ENCODE measurements around the gene PMS1. TPM values are rescaled to one million over a fixed set of nuclear protein-coding genes. Genes with fewer than 3 reads are reported as not detected.
A peak's percentile ranks its signal among the peaks of the same experiment; 100 is the strongest.

The PMS1 gene
- total RNA-seq, 1 donor from 2014 or later: 67.2 TPM

GRCh38 chr2:189858291-189858690 is 74.0 kb downstream of the PMS1 start:
- H3K4me3 Mint-ChIP-seq: no peak overlapping the region
- H3K27ac Mint-ChIP-seq: no peak overlapping the region
- DNase-seq: no peak
- H3K4me1 Mint-ChIP-seq: peaks cover 2% of the 10 kb centered on the region
- intact Hi-C loops (cut with micrococcal nuclease): loop anchor here (10.0 kb wide), 1 partner anchor 53 kb away; no protein-coding TSS in a partner anchor
- peaks cover 5% of the 10 kb centered on the region for H3K9me3 Mint-ChIP-seq
- H3K36me3 Mint-ChIP-seq (ENCODE audit: low read depth): peaks cover 31% of the 10 kb centered on the region
- H3K27me3 Mint-ChIP-seq: no peaks in the 10 kb centered on the region

GRCh38 chr2:189860161-189860560 is 75.9 kb downstream of the PMS1 start:
- intact Hi-C loops (cut with micrococcal nuclease): no loop called here
- no peaks in the 10 kb centered on the region for H3K4me1 Mint-ChIP-seq
- no peak overlapping the region for H3K4me3 Mint-ChIP-seq

GRCh38 chr2:189862751-189863150 is 78.5 kb downstream of the PMS1 start:
- Mint-ChIP-seq H3K27ac (no peak overlapping the region), H3K4me1 (no peaks in the 10 kb centered on the region), H3K9me3 (peaks cover 5% of the 10 kb centered on the region), H3K36me3 (ENCODE audit: low read depth) (peaks cover 26% of the 10 kb centered on the region), H3K27me3 (no peaks in the 10 kb centered on the region), H3K4me3 (no peak overlapping the region)
- intact Hi-C loops (cut with micrococcal nuclease): no loop called here
- DNase-seq: no peak

More at GRCh38 chr2:189860161-189860560, 75.9 kb downstream of the PMS1 start:
- H3K27me3 Mint-ChIP-seq: no peaks in the 10 kb centered on the region
- no peak for DNase-seq
- H3K9me3 Mint-ChIP-seq: peaks cover 5% of the 10 kb centered on the region
- no peak overlapping the region for H3K27ac Mint-ChIP-seq
- peaks cover 28% of the 10 kb centered on the region for H3K36me3 Mint-ChIP-seq (ENCODE audit: low read depth)

GRCh38 chr2:189865826-189866225 is 81.6 kb downstream of the PMS1 start:
- Mint-ChIP-seq H3K36me3 (ENCODE audit: low read depth) (peaks cover 23% of the 10 kb centered on the region), H3K27ac (no peak overlapping the region)

DNA sequence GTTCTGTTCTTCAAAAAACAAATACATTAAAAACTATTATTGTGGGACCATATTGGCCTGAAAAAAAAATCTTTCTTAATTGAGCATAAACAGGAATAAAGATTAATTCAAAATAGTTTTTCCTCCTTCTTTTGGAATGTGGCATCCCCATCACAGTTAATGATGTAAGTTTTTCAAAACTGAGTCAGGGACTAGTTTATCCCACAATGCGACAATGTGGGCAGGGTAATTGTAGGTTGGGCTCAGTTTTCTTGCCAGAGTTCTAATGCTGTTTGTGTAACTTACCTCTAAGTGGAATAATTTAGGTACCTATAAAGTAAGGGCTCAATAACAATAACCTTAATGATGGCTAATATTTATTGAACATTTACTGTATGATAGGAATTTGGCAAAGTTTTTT is 82.0 kb downstream of the PMS1 start:
- no peak for DNase-seq
- Mint-ChIP-seq H3K36me3 (ENCODE audit: low read depth) (peaks cover 23% of the 10 kb centered on the region), H3K9me3 (peaks cover 5% of the 10 kb centered on the region), H3K4me3 (no peak overlapping the region), H3K4me1 (no peaks in the 10 kb centered on the region), H3K27me3 (no peaks in the 10 kb centered on the region), H3K27ac (no peak overlapping the region)
- intact Hi-C loops (cut with micrococcal nuclease): no loop called here

More at GRCh38 chr2:189865826-189866225, 81.6 kb downstream of the PMS1 start:
- Mint-ChIP-seq H3K9me3 (peaks cover 5% of the 10 kb centered on the region), H3K4me1 (no peaks in the 10 kb centered on the region), H3K27me3 (no peaks in the 10 kb centered on the region), H3K4me3 (no peak overlapping the region)
- intact Hi-C loops (cut with micrococcal nuclease): no loop called here
- no peak for DNase-seq

- Mint-ChIP-seq H3K9me3 (peaks cover 3% of the 10 kb centered on the region), H3K27me3 (no peaks in the 10 kb centered on the region), H3K27ac (no peak overlapping the region), H3K4me1 (no peaks in the 10 kb centered on the region), H3K4me3 (no peak overlapping the region), H3K36me3 (ENCODE audit: low read depth) (peaks cover 19% of the 10 kb centered on the region)
- DNase-seq: no peak
- intact Hi-C loops (cut with micrococcal nuclease): no loop called here
Observed at GRCh38 chr2:189868896-189869295, 84.6 kb downstream of the PMS1 start.

GRCh38 chr2:189870381-189871085 is 86.3 kb downstream of the PMS1 start:
- H3K4me3 Mint-ChIP-seq: no peak overlapping the region
- no peak overlapping the region for H3K27ac Mint-ChIP-seq
- peaks cover 7% of the 10 kb centered on the region for H3K9me3 Mint-ChIP-seq
- no peak for DNase-seq
- peaks cover 28% of the 10 kb centered on the region for H3K36me3 Mint-ChIP-seq (ENCODE audit: low read depth)
- H3K27me3 Mint-ChIP-seq: no peaks in the 10 kb centered on the region
- intact Hi-C loops (cut with micrococcal nuclease): no loop called here
- peaks cover 10% of the 10 kb centered on the region for H3K4me1 Mint-ChIP-seq

DNA sequence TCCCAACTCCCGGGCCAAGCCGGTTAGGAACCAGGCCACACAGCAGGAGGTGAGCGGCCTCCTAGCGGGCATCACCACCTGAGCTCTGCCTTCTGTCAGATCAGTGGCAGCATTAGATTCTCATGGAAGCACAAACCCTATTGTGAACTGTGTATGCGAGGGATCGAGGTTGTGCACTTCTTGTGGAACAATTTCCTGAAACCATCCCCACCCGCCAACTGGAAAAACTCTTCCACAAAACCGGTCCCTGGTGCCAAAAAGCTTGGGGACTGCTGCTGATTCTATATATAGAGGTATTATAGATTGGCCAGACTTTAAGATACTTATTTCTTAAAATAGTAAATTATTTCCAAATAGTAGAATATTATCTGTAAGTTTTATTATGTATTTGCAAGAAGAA is 89.4 kb downstream of the PMS1 start:
- Mint-ChIP-seq H3K4me1 (peaks cover 10% of the 10 kb centered on the region), H3K27ac (no peak overlapping the region), H3K36me3 (ENCODE audit: low read depth) (peaks cover 43% of the 10 kb centered on the region), H3K9me3 (peaks cover 16% of the 10 kb centered on the region), H3K27me3 (no peaks in the 10 kb centered on the region), H3K4me3 (no peak overlapping the region)
- intact Hi-C loops (cut with micrococcal nuclease): no loop called here
- DNase-seq: no peak

- peak overlapping the region; percentile 1 for H3K4me3 Mint-ChIP-seq
Observed at GRCh38 chr2:189874586-189875320, 90.5 kb downstream of the PMS1 start.

DNA sequence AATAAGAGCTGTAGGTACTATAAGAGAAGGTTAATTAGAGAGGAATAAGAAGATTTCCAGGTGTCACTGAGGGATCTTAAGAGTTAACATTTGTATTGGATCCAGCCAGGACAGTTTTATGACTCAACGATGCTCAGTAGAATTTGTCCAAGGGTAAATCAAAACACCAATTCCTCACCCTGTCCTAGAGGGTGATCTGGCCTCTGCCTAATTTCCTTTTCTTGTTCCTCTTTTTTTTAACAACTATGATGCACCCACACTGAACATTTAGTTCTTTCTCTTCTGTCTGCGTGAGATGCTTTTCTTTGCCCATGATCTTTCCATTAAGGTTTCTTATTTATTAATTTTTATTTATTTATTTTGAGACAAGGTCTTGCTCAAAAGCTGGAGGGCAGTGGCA is 92.0 kb downstream of the PMS1 start:
- Mint-ChIP-seq H3K36me3 (ENCODE audit: low read depth) (peaks cover 42% of the 10 kb centered on the region), H3K9me3 (peaks cover 16% of the 10 kb centered on the region), H3K4me3 (no peak overlapping the region), H3K4me1 (peaks cover 10% of the 10 kb centered on the region), H3K27ac (no peak overlapping the region), H3K27me3 (no peaks in the 10 kb centered on the region)
- DNase-seq: no peak
- intact Hi-C loops (cut with micrococcal nuclease): no loop called here

More at GRCh38 chr2:189874586-189875320, 90.5 kb downstream of the PMS1 start:
- no peaks in the 10 kb centered on the region for H3K27me3 Mint-ChIP-seq
- H3K9me3 Mint-ChIP-seq: peaks cover 16% of the 10 kb centered on the region
- peaks cover 10% of the 10 kb centered on the region for H3K4me1 Mint-ChIP-seq
- intact Hi-C loops (cut with micrococcal nuclease): no loop called here
- peaks cover 43% of the 10 kb centered on the region for H3K36me3 Mint-ChIP-seq (ENCODE audit: low read depth)
- peak overlapping the region; percentile 21 for H3K27ac Mint-ChIP-seq
- DNase-seq: no peak

DNA sequence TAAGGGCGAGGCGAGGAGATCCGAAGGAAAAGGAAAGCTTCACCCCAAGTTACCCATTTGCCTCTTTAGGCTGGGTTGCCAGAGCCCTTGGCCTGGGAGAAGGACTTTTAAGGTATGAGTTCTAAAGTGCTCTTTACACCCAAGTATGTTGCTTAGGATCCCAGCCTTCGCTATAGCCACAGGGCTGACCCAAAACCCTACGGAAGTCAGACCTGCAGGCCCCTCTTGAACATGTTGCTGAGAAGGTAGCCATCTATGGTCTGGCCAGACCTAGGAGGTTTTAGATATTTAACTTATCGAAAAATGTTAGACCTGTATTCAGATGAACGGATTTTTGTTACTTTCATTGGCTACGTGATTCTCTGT is 95.4 kb downstream of the PMS1 start:
- Mint-ChIP-seq H3K9me3 (peaks cover 13% of the 10 kb centered on the region), H3K27ac (no peak overlapping the region), H3K27me3 (peaks cover 1% of the 10 kb centered on the region), H3K4me1 (peaks cover 5% of the 10 kb centered on the region), H3K4me3 (no peak overlapping the region), H3K36me3 (ENCODE audit: low read depth) (peaks cover 28% of the 10 kb centered on the region)
- intact Hi-C loops (cut with micrococcal nuclease): no loop called here
- DNase-seq: no peak

- Mint-ChIP-seq H3K9me3 (peaks cover 10% of the 10 kb centered on the region), H3K27ac (no peak overlapping the region), H3K27me3 (peaks cover 1% of the 10 kb centered on the region), H3K4me1 (no peaks in the 10 kb centered on the region), H3K36me3 (ENCODE audit: low read depth) (peaks cover 20% of the 10 kb centered on the region), H3K4me3 (no peak overlapping the region)
- intact Hi-C loops (cut with micrococcal nuclease): no loop called here
- no peak for DNase-seq
Observed at GRCh38 chr2:189880429-189880828, 96.2 kb downstream of the PMS1 start.

GRCh38 chr2:189880832-189881492 is 96.7 kb downstream of the PMS1 start:
- no peak for DNase-seq
- Mint-ChIP-seq H3K36me3 (ENCODE audit: low read depth) (peaks cover 16% of the 10 kb centered on the region), H3K27ac (no peak overlapping the region), H3K27me3 (peaks cover 1% of the 10 kb centered on the region), H3K4me3 (no peak overlapping the region), H3K9me3 (peaks cover 9% of the 10 kb centered on the region), H3K4me1 (no peaks in the 10 kb centered on the region)
- intact Hi-C loops (cut with micrococcal nuclease): no loop called here

DNA sequence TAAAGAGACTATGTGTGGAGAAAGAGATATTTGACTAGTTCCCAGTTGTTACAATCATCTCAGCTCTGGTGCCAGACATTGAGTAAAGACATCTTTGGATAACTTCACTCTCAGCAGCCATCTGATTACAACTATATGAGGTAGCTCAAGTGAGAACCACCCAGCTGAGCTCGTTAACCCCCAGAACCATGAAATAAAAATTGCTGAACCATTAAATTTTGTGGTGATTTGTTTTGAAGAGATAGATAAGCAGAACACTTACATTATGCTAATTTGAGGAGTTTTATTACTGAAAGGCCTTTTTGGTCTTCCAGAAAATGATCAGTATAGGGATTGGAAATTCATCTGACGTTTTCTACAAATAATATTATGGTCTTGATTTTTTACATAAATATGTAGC is 101.1 kb downstream of the PMS1 start:
- Mint-ChIP-seq H3K4me1 (no peaks in the 10 kb centered on the region), H3K27me3 (peaks cover 16% of the 10 kb centered on the region), H3K27ac (no peak overlapping the region), H3K4me3 (no peak overlapping the region), H3K9me3 (peaks cover 3% of the 10 kb centered on the region), H3K36me3 (ENCODE audit: low read depth) (no peaks in the 10 kb centered on the region)
- DNase-seq: no peak
- intact Hi-C loops (cut with micrococcal nuclease): no loop called here

All from activated CD4-positive, alpha-beta T cell treated with anti-CD3 and anti-CD28 coated beads, Interleukin-2, amount 10 ng/mL, durations not matched to agents 24 days and 14 days (primary cell).